Measurements from ENCODE around the gene GAB1. TPM values are rescaled to one million over a fixed set of nuclear protein-coding genes. Genes with fewer than 3 reads are reported as not detected.

Gene GAB1
- total RNA-seq, 1 experiment from 2014 or later = 15.3 TPM

GRCh38 chr4:143473334-143474126, 136.9 kb downstream of the GAB1 start:
- Histone ChIP-seq H4K20me1 (ENCODE audit: control insufficient read depth, insufficient read depth, insufficient read length) (no peaks in the 10 kb centered on the region), H3K27ac (ENCODE audit: insufficient read length, low read depth, low read length) (no peak overlapping the region), H4K8ac (replicated peaks; ENCODE audit: insufficient read length, low read depth, low read length) (no peak overlapping the region), H3K4me1 (ENCODE audit: insufficient read depth, low read length) (no peaks in the 10 kb centered on the region), H2AFZ (ENCODE audit: low read length) (no peak overlapping the region), H3K9ac (ENCODE audit: extremely low read depth, insufficient read length, low read length) (no peak overlapping the region), H4K5ac (ENCODE audit: insufficient read length, low read depth, low read length) (no peak overlapping the region), H3K9me3 (ENCODE audit: control insufficient read depth, low read depth, low read length) (no peaks in the 10 kb centered on the region), H3K23ac (ENCODE audit: insufficient read length, low read depth, low read length) (no peak overlapping the region), H3K79me2 (ENCODE audit: insufficient read depth, low read length) (no peaks in the 10 kb centered on the region), H2BK12ac (ENCODE audit: insufficient read length, low read depth, low read length) (no peak overlapping the region), H4K91ac (ENCODE audit: insufficient read length, low read depth, low read length) (no peak overlapping the region), H3K23me2 (ENCODE audit: insufficient read length, low read depth, low read length, poor library complexity, severe bottlenecking) (no peaks in the 10 kb centered on the region), H3K79me1 (ENCODE audit: insufficient read depth, low read depth, low read length, poor library complexity, severe bottlenecking) (no peaks in the 10 kb centered on the region), H2BK20ac (ENCODE audit: low read depth, low read length, poor library complexity, severe bottlenecking) (no peak overlapping the region), H3K18ac (ENCODE audit: insufficient read length, low read depth, low read length) (no peak overlapping the region), H3T11ph (ENCODE audit: low read length) (no peak overlapping the region), H2AK5ac (ENCODE audit: insufficient read length, low read length) (no peak overlapping the region), H3K27me3 (ENCODE audit: insufficient read depth, low read length) (no peaks in the 10 kb centered on the region), H3K4me2 (ENCODE audit: insufficient read depth, insufficient read length, low read length) (no peak overlapping the region), H2BK15ac (ENCODE audit: low read depth, low read length) (no peak overlapping the region), H3K14ac (ENCODE audit: insufficient read depth, low read length) (no peak overlapping the region), H3K56ac (ENCODE audit: insufficient read length, low read depth, low read length) (no peak overlapping the region), H2BK5ac (ENCODE audit: insufficient read length, low read length) (no peak overlapping the region), H3K4ac (ENCODE audit: low read depth, low read length) (no peak overlapping the region), H2BK120ac (ENCODE audit: low read depth, low read length, poor library complexity, severe bottlenecking) (no peak overlapping the region)
- TF ChIP-seq, protein P1, sequence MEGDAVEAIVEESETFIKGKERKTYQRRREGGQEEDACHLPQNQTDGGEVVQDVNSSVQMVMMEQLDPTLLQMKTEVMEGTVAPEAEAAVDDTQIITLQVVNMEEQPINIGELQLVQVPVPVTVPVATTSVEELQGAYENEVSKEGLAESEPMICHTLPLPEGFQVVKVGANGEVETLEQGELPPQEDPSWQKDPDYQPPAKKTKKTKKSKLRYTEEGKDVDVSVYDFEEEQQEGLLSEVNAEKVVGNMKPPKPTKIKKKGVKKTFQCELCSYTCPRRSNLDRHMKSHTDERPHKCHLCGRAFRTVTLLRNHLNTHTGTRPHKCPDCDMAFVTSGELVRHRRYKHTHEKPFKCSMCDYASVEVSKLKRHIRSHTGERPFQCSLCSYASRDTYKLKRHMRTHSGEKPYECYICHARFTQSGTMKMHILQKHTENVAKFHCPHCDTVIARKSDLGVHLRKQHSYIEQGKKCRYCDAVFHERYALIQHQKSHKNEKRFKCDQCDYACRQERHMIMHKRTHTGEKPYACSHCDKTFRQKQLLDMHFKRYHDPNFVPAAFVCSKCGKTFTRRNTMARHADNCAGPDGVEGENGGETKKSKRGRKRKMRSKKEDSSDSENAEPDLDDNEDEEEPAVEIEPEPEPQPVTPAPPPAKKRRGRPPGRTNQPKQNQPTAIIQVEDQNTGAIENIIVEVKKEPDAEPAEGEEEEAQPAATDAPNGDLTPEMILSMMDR (conservative IDR thresholded peaks at IDR 0.05) = no peak
- H3K4me1 Mint-ChIP-seq = no peaks in the 10 kb centered on the region
- H3K9me3 Mint-ChIP-seq = no peaks in the 10 kb centered on the region
- no peaks in the 10 kb centered on the region for H3K27me3 Mint-ChIP-seq (ENCODE audit: low read depth)
- H3K36me3 Mint-ChIP-seq (ENCODE audit: insufficient read depth in 1 of 3, low read depth in 3 of 3) = peaks cover 3 to 5% (median 5%) of the 10 kb centered on the region in 3 experiments; a peak in 5 of 7 replicates
- H3K27ac Mint-ChIP-seq = no peak overlapping the region
- DNase-seq = no peak
- no peak overlapping the region for H3K4me3 Mint-ChIP-seq
- no CpG with 5 or more reads among the region's 1 CpG for WGBS (ENCODE audit: extremely low coverage, insufficient read length, low lambda C conversion rate)
